ENCODE measurements around the gene TTR. TPM values are rescaled to one million over a fixed set of nuclear protein-coding genes. Genes with fewer than 3 reads are reported as not detected.

Gene TTR
- total RNA-seq, 1 experiment from 2014 or later: not detected

DNA sequence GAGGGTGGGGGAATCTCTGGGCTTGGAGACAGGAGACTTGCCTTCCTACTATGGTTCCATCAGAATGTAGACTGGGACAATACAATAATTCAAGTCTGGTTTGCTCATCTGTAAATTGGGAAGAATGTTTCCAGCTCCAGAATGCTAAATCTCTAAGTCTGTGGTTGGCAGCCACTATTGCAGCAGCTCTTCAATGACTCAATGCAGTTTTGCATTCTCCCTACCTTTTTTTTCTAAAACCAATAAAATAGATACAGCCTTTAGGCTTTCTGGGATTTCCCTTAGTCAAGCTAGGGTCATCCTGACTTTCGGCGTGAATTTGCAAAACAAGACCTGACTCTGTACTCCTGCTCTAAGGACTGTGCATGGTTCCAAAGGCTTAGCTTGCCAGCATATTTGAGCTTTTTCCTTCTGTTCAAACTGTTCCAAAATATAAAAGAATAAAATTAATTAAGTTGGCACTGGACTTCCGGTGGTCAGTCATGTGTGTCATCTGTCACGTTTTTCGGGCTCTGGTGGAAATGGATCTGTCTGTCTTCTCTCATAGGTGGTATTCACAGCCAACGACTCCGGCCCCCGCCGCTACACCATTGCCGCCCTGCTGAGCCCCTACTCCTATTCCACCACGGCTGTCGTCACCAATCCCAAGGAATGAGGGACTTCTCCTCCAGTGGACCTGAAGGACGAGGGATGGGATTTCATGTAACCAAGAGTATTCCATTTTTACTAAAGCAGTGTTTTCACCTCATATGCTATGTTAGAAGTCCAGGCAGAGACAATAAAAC, 6.5 kb downstream of the TTR start:
- no peaks in the 10 kb centered on the region for H3K9me2 ChIP-seq (replicated peaks; ENCODE audit: low read length)
- BruUV-seq (replicated peaks): no TSS peak
- H2AFZ ChIP-seq (ENCODE audit: low read length): no peak overlapping the region
- H3K4me1 ChIP-seq (ENCODE audit: insufficient read depth, low read length): no peaks in the 10 kb centered on the region
- no peaks in the 10 kb centered on the region for H3K36me3 ChIP-seq (ENCODE audit: low read depth, low read length)
- DNase-seq (no peak), ATAC-seq (no peak)
- H3K27ac ChIP-seq (ENCODE audit: low read length): no peak overlapping the region
- POLR2A ChIA-PET (ENCODE audit: unreplicated experiment): interaction anchor here (0.7 kb wide), 1 partner anchor 106 kb away, joined by 10 read pairs; no protein-coding TSS in a partner anchor
- no peak overlapping the region for H3K4me2 ChIP-seq (ENCODE audit: low read length)
- H3K4me3 ChIP-seq (ENCODE audit: low read length): no peak overlapping the region
- TF ChIP-seq, protein P1, sequence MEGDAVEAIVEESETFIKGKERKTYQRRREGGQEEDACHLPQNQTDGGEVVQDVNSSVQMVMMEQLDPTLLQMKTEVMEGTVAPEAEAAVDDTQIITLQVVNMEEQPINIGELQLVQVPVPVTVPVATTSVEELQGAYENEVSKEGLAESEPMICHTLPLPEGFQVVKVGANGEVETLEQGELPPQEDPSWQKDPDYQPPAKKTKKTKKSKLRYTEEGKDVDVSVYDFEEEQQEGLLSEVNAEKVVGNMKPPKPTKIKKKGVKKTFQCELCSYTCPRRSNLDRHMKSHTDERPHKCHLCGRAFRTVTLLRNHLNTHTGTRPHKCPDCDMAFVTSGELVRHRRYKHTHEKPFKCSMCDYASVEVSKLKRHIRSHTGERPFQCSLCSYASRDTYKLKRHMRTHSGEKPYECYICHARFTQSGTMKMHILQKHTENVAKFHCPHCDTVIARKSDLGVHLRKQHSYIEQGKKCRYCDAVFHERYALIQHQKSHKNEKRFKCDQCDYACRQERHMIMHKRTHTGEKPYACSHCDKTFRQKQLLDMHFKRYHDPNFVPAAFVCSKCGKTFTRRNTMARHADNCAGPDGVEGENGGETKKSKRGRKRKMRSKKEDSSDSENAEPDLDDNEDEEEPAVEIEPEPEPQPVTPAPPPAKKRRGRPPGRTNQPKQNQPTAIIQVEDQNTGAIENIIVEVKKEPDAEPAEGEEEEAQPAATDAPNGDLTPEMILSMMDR (conservative IDR thresholded peaks at IDR 0.05; ENCODE audit: low read depth, low read length): no peak
- TF ChIP-seq EZH2phosphoT487 (IDR thresholded peaks at IDR 0.05; ENCODE audit: borderline replicate concordance, low read length): no peak
- TF ChIP-seq EZH2 (IDR thresholded peaks at IDR 0.05; ENCODE audit: low read length, unreplicated experiment): no peak
- no peaks in the 10 kb centered on the region for H3F3A ChIP-seq (ENCODE audit: low read length, unreplicated experiment)
- H3K9me3 ChIP-seq (ENCODE audit: low read length): no peaks in the 10 kb centered on the region
- H3K79me2 ChIP-seq (ENCODE audit: low read length): no peaks in the 10 kb centered on the region
- intact Hi-C loops (cut with micrococcal nuclease): no loop called here
- H3K27me3 ChIP-seq (ENCODE audit: low read length): no peaks in the 10 kb centered on the region
- H3K9ac ChIP-seq (ENCODE audit: low read length): no peak overlapping the region
- CTCF ChIA-PET: interaction anchor here (0.5 kb wide), 1 partner anchor 36 kb away, joined by 4 read pairs; no protein-coding TSS in a partner anchor
- H4K20me1 ChIP-seq (ENCODE audit: low read length): no peaks in the 10 kb centered on the region

DNA sequence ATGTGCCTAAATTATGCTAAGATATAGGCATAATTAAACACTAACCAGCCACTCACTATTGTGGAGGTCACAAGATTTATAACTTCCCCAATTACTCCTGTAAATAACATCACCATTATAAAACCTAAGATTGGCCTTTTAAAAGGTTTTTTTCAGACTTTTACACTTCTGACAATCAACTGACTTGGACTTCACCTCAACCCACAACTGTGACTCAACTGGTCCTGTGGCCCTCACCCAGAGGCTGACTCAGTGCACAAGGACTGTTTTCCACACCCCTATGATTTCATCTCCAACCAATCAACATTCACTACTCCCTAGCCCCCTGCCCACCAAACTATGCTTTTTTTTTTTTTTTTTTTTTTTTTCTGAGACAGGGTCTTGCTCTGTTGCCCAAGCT, 11.6 kb downstream of the TTR start:
- Histone ChIP-seq H3K27me3 (ENCODE audit: low read length) (no peaks in the 10 kb centered on the region), H3K79me2 (ENCODE audit: low read length) (no peaks in the 10 kb centered on the region), H4K20me1 (ENCODE audit: low read length) (no peaks in the 10 kb centered on the region), H3K9me2 (replicated peaks; ENCODE audit: low read length) (no peaks in the 10 kb centered on the region), H3K9me3 (ENCODE audit: low read length) (no peaks in the 10 kb centered on the region), H3K36me3 (ENCODE audit: low read depth, low read length) (no peaks in the 10 kb centered on the region), H3K4me3 (ENCODE audit: low read length) (no peak overlapping the region), H3F3A (ENCODE audit: low read length, unreplicated experiment) (no peaks in the 10 kb centered on the region), H3K4me1 (ENCODE audit: insufficient read depth, low read length) (no peaks in the 10 kb centered on the region), H2AFZ (ENCODE audit: low read length) (no peak overlapping the region), H3K4me2 (ENCODE audit: low read length) (no peak overlapping the region), H3K9ac (ENCODE audit: low read length) (no peak overlapping the region), H3K27ac (ENCODE audit: low read length) (no peak overlapping the region)
- DNase-seq (no peak), ATAC-seq (no peak)
- intact Hi-C loops (cut with micrococcal nuclease): no loop called here
- TF ChIP-seq EZH2 (IDR thresholded peaks at IDR 0.05; ENCODE audit: low read length, unreplicated experiment) (no peak), EZH2phosphoT487 (IDR thresholded peaks at IDR 0.05; ENCODE audit: borderline replicate concordance, low read length) (no peak)
- TF ChIP-seq, protein P1 (conservative IDR thresholded peaks at IDR 0.05; ENCODE audit: low read depth, low read length): no peak
- ChIA-PET CTCF (no interaction called here), POLR2A (ENCODE audit: unreplicated experiment) (no interaction called here)
- BruUV-seq (replicated peaks): no TSS peak

DNA sequence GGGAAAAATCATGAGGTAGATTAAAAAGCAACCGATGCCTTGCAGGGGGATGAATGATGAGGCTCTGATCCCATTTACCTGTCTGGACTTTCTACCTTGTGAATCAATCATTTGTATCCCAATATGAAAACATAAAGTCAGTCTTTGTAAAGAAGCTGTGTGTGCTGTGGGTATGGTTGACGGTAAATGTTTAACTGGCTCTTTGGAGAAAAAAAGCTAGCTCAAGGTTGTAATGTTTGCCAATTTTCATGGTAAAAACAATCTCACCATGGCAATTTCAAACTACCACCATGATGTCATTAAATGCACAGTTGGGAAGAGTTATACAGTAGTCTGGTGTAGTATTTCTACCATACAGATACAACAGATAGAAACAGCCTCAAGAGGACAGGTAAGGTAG, 14.6 kb downstream of the TTR start:
- TF ChIP-seq EZH2 (IDR thresholded peaks at IDR 0.05; ENCODE audit: low read length, unreplicated experiment) (no peak), EZH2phosphoT487 (IDR thresholded peaks at IDR 0.05; ENCODE audit: borderline replicate concordance, low read length) (no peak)
- TF ChIP-seq, protein P1 (conservative IDR thresholded peaks at IDR 0.05; ENCODE audit: low read depth, low read length): no peak
- Histone ChIP-seq H3K36me3 (ENCODE audit: low read depth, low read length) (no peaks in the 10 kb centered on the region), H3K4me1 (ENCODE audit: insufficient read depth, low read length) (no peaks in the 10 kb centered on the region), H3F3A (ENCODE audit: low read length, unreplicated experiment) (no peaks in the 10 kb centered on the region), H3K27ac (ENCODE audit: low read length) (no peak overlapping the region), H3K9me3 (ENCODE audit: low read length) (no peaks in the 10 kb centered on the region), H3K9ac (ENCODE audit: low read length) (no peak overlapping the region), H2AFZ (ENCODE audit: low read length) (no peak overlapping the region), H3K27me3 (ENCODE audit: low read length) (no peaks in the 10 kb centered on the region), H3K79me2 (ENCODE audit: low read length) (no peaks in the 10 kb centered on the region), H4K20me1 (ENCODE audit: low read length) (no peaks in the 10 kb centered on the region), H3K9me2 (replicated peaks; ENCODE audit: low read length) (no peaks in the 10 kb centered on the region), H3K4me3 (ENCODE audit: low read length) (no peak overlapping the region), H3K4me2 (ENCODE audit: low read length) (no peak overlapping the region)
- ChIA-PET POLR2A (ENCODE audit: unreplicated experiment) (no interaction called here), CTCF (no interaction called here)
- DNase-seq (no peak), ATAC-seq (no peak)
- BruUV-seq (replicated peaks): no TSS peak
- intact Hi-C loops (cut with micrococcal nuclease): no loop called here
